Measurements from ENCODE around the gene ARHGEF38.

The ARHGEF38 gene

DNA sequence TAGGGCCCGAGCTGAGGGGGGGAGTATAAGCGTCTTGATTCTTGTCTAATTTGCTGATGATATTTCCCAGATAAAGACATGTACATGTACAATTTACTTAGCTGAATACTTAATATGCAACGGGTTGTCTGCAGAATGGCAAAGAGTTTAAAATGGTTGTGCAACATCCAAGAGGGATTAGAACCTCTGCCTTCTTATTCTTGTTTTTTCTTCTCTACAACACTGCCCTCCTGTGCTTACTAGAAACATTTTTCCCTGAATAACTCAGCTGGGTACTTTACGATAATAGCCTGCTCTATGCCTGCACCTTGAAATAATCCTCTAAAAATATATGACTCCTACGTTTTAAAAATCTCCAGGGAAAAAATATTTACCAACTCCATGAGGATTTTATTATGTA lies 114.3 kb downstream of the ARHGEF38 start:
- no peak for DNase-seq (ENCODE audit: low read depth)

DNA sequence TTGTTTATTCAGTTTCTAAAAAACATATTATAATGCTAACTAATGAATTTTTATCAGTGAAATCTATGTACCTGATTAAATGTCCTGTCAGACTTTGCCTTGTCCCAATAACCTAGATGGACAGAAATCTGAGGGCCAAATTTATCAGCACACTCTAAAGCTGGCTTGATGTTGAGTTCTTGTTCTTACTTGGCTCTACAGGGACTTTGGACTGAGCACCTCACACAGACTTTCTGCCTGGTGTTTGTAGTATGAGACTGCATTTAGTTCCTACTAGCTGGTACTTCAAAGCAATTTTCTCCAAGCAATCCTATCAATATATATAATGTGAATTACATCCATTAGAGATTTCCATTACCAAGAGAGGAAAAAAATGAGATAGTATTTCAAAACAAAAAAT lies 118.3 kb downstream of the ARHGEF38 start:
- no peak for DNase-seq (ENCODE audit: low read depth)
- TF ChIP-seq, protein P1, sequence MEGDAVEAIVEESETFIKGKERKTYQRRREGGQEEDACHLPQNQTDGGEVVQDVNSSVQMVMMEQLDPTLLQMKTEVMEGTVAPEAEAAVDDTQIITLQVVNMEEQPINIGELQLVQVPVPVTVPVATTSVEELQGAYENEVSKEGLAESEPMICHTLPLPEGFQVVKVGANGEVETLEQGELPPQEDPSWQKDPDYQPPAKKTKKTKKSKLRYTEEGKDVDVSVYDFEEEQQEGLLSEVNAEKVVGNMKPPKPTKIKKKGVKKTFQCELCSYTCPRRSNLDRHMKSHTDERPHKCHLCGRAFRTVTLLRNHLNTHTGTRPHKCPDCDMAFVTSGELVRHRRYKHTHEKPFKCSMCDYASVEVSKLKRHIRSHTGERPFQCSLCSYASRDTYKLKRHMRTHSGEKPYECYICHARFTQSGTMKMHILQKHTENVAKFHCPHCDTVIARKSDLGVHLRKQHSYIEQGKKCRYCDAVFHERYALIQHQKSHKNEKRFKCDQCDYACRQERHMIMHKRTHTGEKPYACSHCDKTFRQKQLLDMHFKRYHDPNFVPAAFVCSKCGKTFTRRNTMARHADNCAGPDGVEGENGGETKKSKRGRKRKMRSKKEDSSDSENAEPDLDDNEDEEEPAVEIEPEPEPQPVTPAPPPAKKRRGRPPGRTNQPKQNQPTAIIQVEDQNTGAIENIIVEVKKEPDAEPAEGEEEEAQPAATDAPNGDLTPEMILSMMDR (IDR thresholded peaks at IDR 0.05; ENCODE audit: control insufficient read depth, extremely low read depth, insufficient read depth), result no peak
- H3K4me3 ChIP-seq (ENCODE audit: low read depth, low read length), result no peak overlapping the region

More for the DNA sequence above, 114.3 kb downstream of the ARHGEF38 start:
- TF ChIP-seq, protein P1 (IDR thresholded peaks at IDR 0.05; ENCODE audit: control insufficient read depth, extremely low read depth, insufficient read depth), result peak; percentile 45
- H3K4me3 ChIP-seq (ENCODE audit: low read depth, low read length), result no peak overlapping the region

DNA sequence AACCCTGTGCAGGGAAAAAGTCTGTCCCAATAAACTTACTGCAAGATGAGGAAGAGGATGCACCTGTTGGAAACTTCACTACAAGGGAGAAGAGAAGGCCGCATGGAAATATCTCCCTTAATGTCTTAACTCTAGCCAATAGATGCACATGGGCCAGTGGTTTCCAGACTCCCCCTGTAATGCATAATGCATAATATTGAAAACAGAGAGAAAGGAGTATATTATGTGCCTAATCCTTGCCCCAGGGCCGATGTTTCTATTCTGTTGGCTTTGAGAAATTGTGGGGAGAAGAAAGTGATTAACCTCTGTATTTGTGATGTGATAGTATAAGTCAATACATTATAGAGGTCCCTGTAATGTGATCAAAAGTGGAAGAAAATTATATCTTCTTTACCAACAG lies 118.9 kb downstream of the ARHGEF38 start:
- H3K4me3 ChIP-seq (ENCODE audit: low read depth, low read length), result no peak overlapping the region
- no peak for DNase-seq (ENCODE audit: low read depth)
- TF ChIP-seq, protein P1 (IDR thresholded peaks at IDR 0.05; ENCODE audit: control insufficient read depth, extremely low read depth, insufficient read depth), result no peak

DNA sequence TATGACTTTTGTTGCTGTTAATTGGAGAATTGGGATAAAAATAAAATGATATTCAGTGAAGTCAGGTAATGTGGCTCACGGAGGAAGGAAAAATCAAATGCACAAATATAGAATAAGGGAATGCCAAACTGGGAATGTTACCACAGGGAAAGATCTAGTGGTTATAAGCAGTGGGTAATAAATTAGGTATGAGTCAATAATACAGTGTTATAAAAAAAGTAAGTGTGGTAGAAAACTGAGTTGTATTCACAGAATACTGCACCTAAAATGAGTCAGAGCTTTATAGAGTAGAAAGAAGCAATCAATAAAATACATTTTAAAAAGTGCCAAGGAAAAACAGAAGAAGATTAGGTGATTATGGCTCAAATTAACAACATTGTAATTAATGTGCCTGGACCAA lies 121.6 kb downstream of the ARHGEF38 start:
- TF ChIP-seq, protein P1 (IDR thresholded peaks at IDR 0.05; ENCODE audit: control insufficient read depth, extremely low read depth, insufficient read depth), result no peak
- DNase-seq (ENCODE audit: low read depth), result no peak
- no peak overlapping the region for H3K4me3 ChIP-seq (ENCODE audit: low read depth, low read length)

DNA sequence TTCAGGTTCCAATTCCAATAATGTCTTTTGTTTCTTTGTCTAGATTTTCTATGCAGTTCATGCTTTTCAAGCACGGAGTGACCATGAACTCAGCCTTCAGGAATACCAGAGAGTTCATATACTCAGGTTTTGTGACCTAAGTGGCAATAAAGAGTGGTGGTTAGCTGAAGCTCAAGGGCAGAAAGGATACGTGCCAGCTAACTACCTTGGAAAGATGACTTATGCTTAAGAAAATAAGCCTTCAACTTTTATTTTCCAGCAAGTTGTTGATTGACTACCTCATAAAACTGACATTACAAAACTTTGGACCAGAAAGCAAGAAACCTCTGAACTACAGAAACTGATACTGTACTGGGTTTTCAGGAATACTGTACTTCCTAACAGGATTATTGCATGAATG lies 125.3 kb downstream of the ARHGEF38 start:
- TF ChIP-seq, protein P1 (IDR thresholded peaks at IDR 0.05; ENCODE audit: control insufficient read depth, extremely low read depth, insufficient read depth), result no peak
- H3K4me3 ChIP-seq (ENCODE audit: low read depth, low read length), result no peak overlapping the region
- no peak for DNase-seq (ENCODE audit: low read depth)

DNA sequence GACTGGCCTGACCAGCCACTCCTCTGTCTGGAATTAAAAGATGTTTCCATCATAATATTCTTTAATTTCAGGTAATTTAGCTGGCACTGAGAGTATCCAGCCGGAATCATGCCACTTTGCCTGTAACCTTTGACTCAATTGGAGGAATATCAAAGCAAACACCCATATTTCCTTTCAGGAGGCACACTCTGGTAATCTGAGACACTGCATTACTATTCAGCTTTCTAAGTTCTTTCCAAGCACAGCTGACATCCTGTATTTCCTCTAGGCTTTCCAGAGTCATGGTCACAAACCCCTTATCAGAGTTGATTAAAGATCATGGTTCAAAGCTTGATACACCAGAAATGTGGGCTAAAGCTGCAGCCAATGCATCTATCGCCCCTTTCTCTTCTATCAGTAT lies 126.8 kb downstream of the ARHGEF38 start:
- TF ChIP-seq, protein P1 (IDR thresholded peaks at IDR 0.05; ENCODE audit: control insufficient read depth, extremely low read depth, insufficient read depth), result no peak
- peak; percentile 63 for DNase-seq (ENCODE audit: low read depth)
- H3K4me3 ChIP-seq (ENCODE audit: low read depth, low read length), result no peak overlapping the region

DNA sequence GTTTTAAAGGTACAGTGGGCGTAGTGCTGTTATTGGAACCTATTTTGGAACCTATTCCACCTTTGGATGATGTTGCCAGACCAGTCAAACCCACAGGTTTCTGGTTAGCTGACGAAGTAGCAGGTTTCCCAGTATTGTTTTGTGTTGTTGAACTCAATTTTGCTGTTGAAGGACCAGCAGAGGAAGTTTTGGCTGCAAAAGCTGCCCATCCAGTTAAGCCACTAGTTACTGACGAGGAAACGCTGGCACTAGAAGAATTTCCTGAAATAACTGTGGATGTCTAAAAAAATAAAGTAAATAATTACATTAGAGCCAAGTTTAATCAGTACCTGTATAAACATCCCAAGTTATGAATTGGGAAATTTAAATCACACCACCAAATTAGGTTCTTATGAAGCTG lies 130.6 kb downstream of the ARHGEF38 start:
- no peak overlapping the region for H3K4me3 ChIP-seq (ENCODE audit: low read depth, low read length)
- TF ChIP-seq, protein P1 (IDR thresholded peaks at IDR 0.05; ENCODE audit: control insufficient read depth, extremely low read depth, insufficient read depth), result no peak
- DNase-seq (ENCODE audit: low read depth), result peak; percentile 97

All from LNCaP clone FGC (cell line).